WI38 (cell line): ENCODE results near the gene PTGIR.
A peak's percentile ranks its signal among the peaks of the same experiment; 100 is the strongest.

Experiments used
- H3K4me3 ChIP-seq: 2 replicates; pipeline ENCODE4 v1.5.1; 2011; ENCODE audit warnings: low read depth, mild to moderate bottlenecking, control low read depth, low read length
- TF ChIP-seq, protein P1 (sequence below): IDR thresholded peaks from 2 replicates; pipeline ENCODE4 v1.5.1; 2012; ENCODE audit warnings: low read depth, mild to moderate bottlenecking, control low read depth, low read length

Gene PTGIR, protein sequence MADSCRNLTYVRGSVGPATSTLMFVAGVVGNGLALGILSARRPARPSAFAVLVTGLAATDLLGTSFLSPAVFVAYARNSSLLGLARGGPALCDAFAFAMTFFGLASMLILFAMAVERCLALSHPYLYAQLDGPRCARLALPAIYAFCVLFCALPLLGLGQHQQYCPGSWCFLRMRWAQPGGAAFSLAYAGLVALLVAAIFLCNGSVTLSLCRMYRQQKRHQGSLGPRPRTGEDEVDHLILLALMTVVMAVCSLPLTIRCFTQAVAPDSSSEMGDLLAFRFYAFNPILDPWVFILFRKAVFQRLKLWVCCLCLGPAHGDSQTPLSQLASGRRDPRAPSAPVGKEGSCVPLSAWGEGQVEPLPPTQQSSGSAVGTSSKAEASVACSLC

DNA sequence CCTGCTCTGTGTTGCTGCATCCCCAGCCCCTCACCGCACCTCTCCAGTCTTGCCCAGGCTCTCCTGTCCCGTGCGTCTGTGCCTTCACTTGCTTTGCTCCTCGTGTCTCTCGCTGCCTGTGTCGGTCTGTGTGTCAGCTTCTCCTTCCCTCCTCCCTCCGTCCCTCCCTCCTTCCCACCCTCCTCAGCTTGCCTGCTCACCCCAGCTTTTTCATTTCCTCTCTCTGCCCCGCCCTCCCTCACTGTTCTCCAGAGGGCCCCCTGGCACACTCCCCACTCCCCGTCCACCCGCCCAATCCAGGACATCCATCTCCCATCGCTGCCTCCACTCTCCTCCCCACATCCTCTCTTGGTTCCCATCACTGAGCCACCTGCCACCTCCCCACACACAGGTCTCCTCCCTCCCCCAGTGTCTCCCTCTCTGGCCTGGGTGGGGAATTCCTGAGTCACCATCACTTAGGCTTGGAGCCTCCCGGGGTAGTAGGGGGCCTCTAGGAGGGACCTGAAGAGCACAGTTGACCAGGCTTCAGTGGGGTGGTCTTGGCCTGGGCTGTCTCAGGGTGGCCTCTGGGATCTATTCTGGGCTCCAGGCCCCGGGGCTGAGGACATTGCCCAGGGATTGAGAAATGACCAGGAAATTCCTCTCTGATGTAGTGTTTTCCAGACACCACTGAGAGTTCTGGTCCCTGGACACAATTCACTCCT lies at the start of gene PTGIR:
TSS of gene PTGIR (minus strand) at position 132 of the 704 bp plus-strand sequence. CDS start 864 bp downstream, outside the sequence.
- H3K4me3 ChIP-seq, result peak within 1 kb of the TSS; percentile 39; the same call in 1 of the 2 replicates
- TF ChIP-seq, protein P1, sequence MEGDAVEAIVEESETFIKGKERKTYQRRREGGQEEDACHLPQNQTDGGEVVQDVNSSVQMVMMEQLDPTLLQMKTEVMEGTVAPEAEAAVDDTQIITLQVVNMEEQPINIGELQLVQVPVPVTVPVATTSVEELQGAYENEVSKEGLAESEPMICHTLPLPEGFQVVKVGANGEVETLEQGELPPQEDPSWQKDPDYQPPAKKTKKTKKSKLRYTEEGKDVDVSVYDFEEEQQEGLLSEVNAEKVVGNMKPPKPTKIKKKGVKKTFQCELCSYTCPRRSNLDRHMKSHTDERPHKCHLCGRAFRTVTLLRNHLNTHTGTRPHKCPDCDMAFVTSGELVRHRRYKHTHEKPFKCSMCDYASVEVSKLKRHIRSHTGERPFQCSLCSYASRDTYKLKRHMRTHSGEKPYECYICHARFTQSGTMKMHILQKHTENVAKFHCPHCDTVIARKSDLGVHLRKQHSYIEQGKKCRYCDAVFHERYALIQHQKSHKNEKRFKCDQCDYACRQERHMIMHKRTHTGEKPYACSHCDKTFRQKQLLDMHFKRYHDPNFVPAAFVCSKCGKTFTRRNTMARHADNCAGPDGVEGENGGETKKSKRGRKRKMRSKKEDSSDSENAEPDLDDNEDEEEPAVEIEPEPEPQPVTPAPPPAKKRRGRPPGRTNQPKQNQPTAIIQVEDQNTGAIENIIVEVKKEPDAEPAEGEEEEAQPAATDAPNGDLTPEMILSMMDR, result no peak

DNA sequence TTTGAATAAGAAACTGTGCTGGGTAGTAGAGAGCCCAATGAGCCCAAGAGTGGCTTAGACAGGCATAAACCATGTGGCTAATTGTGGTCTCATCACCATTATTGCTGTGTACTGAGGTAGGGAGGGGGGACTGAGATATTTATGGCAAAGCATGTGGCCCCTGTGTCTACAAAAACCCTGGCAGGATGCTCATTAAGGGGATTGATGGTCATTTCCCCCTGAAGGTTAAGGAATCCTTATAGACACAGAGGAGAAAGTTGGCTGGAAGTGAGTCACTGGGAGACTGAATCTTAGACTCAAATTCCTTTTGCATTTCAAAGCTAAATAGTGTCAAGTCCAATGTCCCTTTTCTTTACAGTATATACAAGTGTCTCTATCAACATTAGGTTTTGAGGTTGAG lies 45.9 kb upstream of the PTGIR start:
- H3K4me3 ChIP-seq, result no peak overlapping the region
- TF ChIP-seq, protein P1, result no peak

DNA sequence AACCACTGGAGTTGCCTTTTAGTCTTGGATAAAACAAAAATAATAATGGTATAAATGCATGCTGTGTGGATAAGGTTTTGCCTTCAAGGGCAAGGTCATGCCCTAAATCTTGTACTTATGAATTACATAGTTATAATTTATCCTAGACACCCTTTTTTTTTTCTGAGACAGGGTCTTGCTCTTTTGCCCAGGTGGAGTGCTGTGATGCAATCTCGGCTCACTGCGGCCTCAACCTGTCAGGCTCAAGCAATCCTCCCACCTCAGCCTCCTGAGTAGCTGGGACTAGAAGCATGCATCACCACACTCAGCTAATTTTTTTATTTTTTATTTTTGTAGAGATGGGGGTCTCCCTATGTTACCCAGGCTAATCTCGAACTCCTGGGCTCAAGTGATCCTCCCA lies 43.8 kb upstream of the PTGIR start:
- TF ChIP-seq, protein P1, result no peak
- H3K4me3 ChIP-seq, result no peak overlapping the region

DNA sequence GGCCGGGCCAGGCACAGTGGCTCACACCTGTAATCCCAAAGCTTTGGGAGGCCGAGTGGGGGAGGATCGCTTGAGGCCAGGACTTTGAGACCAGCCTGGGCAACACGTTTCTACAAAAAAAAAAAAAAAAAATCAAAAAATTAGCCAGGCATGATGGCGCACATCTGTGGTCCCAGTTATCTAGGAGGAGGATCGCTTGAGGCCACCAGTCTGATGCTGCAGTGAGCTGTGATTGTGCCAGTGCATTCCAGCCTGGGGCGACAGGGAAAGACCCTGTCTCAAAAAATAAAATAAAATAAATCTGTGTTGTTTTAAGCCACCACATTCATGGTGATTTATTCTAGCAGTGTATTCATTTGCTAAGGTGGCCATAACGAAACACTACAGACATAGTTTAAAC lies 40.2 kb upstream of the PTGIR start:
- H3K4me3 ChIP-seq, result no peak overlapping the region
- TF ChIP-seq, protein P1, result no peak

DNA sequence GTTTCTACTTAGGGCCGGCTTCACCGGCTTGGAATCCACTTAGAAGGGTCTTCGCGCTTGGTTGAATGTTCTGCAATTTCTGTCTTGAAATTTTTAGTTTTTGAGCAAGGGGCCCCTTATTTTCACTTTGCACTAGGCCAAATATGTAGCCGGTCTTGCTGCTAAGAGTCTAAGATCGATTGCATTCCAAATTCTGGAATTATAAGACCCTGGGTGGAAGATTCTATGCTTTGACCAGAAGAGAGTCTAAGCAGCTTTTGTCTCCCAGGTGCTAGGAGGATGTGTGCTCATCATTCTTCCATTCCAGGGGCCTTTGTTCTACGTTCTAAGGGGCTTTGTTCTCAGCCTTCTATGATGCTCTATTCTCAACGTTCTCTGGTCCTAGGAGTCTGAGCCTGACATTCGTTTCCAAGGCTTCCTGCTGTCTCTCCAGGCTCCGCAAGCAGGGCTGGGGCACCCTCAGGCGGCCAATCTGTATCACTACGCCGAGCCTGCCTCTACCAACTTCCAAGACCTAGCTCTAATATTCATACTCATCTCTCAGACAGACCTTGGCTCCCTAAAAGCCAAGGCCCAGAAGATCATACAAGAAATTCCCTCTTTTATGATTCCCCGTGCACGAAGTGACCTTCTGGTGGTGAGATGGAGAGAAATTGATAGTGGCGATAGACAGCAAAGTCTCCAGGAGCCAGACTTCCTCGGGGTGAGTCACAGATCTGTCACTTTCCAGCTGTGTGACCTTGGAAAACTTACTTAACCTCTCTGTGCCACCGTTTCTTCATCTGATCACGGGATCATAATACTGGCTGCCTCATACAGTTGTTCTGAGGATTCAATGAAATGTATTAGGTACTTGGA lies 37.1 kb upstream of the PTGIR start:
- TF ChIP-seq, protein P1, result peak; percentile 93
- peak overlapping the region; percentile 54 for H3K4me3 ChIP-seq

DNA sequence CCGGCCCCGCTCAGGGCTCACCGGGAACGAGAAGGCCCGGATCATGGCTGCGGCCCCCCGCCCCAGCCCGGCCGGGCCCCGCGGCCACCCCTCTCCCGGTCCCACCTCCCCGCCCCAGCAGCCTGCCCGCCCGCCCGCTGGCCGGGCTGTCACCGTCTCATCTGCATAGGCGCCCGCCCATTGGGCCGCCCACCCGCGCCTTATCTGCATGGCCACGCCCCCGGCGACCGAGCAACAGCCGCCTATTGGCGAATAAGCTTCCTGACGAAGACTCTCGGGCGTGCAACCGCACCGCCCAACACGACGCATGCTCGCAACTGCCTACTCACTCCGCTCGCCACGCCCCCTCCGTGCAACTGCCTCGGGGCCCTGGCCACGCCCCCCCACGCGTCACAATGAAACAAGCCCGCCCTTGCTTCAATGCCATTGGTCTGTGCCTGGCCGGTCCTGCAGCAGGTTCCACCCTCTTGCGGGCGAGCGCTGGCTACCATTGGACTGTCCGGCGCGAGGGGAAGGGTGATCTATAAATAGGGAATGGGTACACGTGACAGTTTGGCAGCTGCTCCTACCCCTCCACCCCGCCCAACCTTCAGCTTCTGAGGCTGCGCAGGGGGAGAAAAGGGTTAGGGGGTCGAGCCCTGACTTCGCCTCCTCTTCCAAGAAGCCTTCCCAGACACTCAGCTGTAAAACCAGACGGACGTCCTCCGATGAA lies 36.3 kb upstream of the PTGIR start, which contains the start of gene DACT3:
TSS of gene DACT3 (minus strand) at position 163 of the 712 bp plus-strand sequence. CDS start at position 45, 118 bp downstream.
- H3K4me3 ChIP-seq, result peak within 1 kb of the TSS; percentile 65
- TF ChIP-seq, protein P1, result no peak
